ENCODE measurements around the gene CBLN2.

CBLN2 gene

GRCh38 chr18:72544092-72544886 lies at the start of gene CBLN2:
Gene CBLN2 (minus strand): TSS chr18:72544342. CDS start chr18:72542160, 2,182 bp downstream.
- DNase-seq (ENCODE audit: low spot score) = no peak

- DNase-seq (ENCODE audit: low spot score) = no peak
These were observed 44.2 kb upstream of the CBLN2 start for GRCh38 chr18:72588360-72588759.

- DNase-seq (ENCODE audit: low spot score) = no peak
These were observed 40.6 kb upstream of the CBLN2 start for GRCh38 chr18:72584787-72585186.

GRCh38 chr18:72581976-72582375 lies 37.8 kb upstream of the CBLN2 start:
- DNase-seq (ENCODE audit: low spot score) = no peak

- no peak for DNase-seq (ENCODE audit: low spot score)
These were observed 28.8 kb upstream of the CBLN2 start for GRCh38 chr18:72572896-72573295.

- no peak for DNase-seq (ENCODE audit: low spot score)
These were observed 22.1 kb upstream of the CBLN2 start for GRCh38 chr18:72566290-72566689.

- no peak for DNase-seq (ENCODE audit: low spot score)
These were observed 11.8 kb upstream of the CBLN2 start for GRCh38 chr18:72555968-72556367.

GRCh38 chr18:72555101-72555500 lies 11.0 kb upstream of the CBLN2 start:
- no peak for DNase-seq (ENCODE audit: low spot score)

- DNase-seq (ENCODE audit: low spot score) = no peak
These were observed 636 bp downstream of the CBLN2 start for GRCh38 chr18:72543357-72544055.

- no peak for DNase-seq (ENCODE audit: low spot score)
These were observed 1.2 kb downstream of the CBLN2 start for GRCh38 chr18:72542984-72543356.

GRCh38 chr18:72542342-72542741 lies 1.8 kb downstream of the CBLN2 start:
- DNase-seq (ENCODE audit: low spot score) = no peak

GRCh38 chr18:72541871-72542332 lies 2.2 kb downstream of the CBLN2 start:
- no peak for DNase-seq (ENCODE audit: low spot score)

- DNase-seq (ENCODE audit: low spot score) = no peak
These were observed 4.2 kb downstream of the CBLN2 start for GRCh38 chr18:72539901-72540300.

GRCh38 chr18:72530622-72531021 lies 13.5 kb downstream of the CBLN2 start:
- DNase-seq (ENCODE audit: low spot score) = no peak

GRCh38 chr18:72504866-72505265 lies 39.3 kb downstream of the CBLN2 start:
- no peak for DNase-seq (ENCODE audit: low spot score)

- DNase-seq (ENCODE audit: low spot score) = no peak
These were observed 41.3 kb downstream of the CBLN2 start for GRCh38 chr18:72502671-72503431.

- DNase-seq (ENCODE audit: low spot score) = no peak
These were observed 51.6 kb downstream of the CBLN2 start for GRCh38 chr18:72492497-72492896.

Data from LoVo (cell line).